Measurements from ENCODE around the gene LCK.

GRCh38 chr1:32228771-32229170 is 22.3 kb upstream of the LCK start:
- no peak for TF ChIP-seq CTCF (conservative IDR thresholded peaks at IDR 0.05; ENCODE audit: low read depth in 2 of 2)
- TF ChIP-seq POLR2AphosphoS5 (IDR thresholded peaks at IDR 0.05; ENCODE audit: low read depth), result no peak
- TF ChIP-seq EZH2 (IDR thresholded peaks at IDR 0.05; ENCODE audit: low read depth, unreplicated experiment), result no peak
- no peak for TF ChIP-seq EZH2phosphoT487 (IDR thresholded peaks at IDR 0.05; ENCODE audit: unreplicated experiment)
- no peak for TF ChIP-seq ZNF114 (CRISPR knock-in tag; IDR thresholded peaks at IDR 0.05)
- no peak for TF ChIP-seq REST (IDR thresholded peaks at IDR 0.05; ENCODE audit: unreplicated experiment)
- TF ChIP-seq ZNF331 (CRISPR knock-in tag; IDR thresholded peaks at IDR 0.05; ENCODE audit: low read depth), result no peak
- no peak for TF ChIP-seq CREB1 (CRISPR knock-in tag; IDR thresholded peaks at IDR 0.05; ENCODE audit: low read depth)

Data from GM23338 (cell line).